ENCODE measurements around the gene CD48.

The CD48 gene

DNA sequence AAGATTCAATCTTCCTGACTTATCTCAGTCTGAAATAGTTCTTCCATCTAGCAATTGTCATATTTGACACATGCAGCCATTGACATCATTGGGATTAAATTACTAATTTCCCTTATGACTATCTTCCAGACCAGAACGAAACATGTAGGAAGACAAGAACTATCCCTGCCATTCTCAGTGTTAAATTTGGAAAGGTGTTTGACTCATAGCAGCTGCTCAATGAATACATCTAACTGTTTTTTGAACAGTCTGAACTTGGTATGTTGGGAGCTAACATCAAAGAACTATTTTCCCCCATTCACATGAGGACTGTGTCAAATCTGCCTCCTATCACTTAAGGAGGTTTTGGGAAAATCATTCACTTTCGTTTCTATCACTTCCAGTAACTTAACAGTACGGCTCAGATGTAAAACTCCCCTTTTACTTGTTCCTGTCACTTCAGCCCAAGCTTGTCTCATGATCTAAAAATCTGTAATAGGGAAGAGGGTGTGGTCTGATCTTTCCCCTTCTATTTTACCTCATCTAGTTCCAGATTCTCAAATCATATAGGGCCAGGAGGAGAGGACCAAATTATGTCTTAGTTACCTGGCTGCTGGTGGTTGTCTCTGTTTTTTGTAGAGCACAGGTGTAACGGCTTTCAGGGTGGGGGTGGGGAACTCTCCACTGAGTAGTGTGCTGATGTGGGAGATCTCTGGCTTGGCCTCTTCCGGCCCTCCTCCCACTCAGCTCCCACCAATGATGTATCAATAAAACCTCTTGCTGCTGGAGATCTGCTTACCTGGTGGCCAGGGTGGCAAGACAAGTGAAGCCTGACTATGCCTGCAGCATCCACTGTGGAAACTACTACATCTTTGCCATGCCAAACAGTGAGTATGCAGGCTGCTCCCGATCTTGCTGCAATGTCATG is 38.6 kb downstream of the CD48 start:
- DNase-seq (ENCODE audit: low read depth), result no peak
- TF ChIP-seq, protein P1, sequence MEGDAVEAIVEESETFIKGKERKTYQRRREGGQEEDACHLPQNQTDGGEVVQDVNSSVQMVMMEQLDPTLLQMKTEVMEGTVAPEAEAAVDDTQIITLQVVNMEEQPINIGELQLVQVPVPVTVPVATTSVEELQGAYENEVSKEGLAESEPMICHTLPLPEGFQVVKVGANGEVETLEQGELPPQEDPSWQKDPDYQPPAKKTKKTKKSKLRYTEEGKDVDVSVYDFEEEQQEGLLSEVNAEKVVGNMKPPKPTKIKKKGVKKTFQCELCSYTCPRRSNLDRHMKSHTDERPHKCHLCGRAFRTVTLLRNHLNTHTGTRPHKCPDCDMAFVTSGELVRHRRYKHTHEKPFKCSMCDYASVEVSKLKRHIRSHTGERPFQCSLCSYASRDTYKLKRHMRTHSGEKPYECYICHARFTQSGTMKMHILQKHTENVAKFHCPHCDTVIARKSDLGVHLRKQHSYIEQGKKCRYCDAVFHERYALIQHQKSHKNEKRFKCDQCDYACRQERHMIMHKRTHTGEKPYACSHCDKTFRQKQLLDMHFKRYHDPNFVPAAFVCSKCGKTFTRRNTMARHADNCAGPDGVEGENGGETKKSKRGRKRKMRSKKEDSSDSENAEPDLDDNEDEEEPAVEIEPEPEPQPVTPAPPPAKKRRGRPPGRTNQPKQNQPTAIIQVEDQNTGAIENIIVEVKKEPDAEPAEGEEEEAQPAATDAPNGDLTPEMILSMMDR (IDR thresholded peaks at IDR 0.05; ENCODE audit: control insufficient read depth, insufficient read depth, low read depth, low read length, missing control alignments), result no peak
- no peak overlapping the region for H3K4me3 ChIP-seq (ENCODE audit: control insufficient read depth, low read depth, low read length)

DNA sequence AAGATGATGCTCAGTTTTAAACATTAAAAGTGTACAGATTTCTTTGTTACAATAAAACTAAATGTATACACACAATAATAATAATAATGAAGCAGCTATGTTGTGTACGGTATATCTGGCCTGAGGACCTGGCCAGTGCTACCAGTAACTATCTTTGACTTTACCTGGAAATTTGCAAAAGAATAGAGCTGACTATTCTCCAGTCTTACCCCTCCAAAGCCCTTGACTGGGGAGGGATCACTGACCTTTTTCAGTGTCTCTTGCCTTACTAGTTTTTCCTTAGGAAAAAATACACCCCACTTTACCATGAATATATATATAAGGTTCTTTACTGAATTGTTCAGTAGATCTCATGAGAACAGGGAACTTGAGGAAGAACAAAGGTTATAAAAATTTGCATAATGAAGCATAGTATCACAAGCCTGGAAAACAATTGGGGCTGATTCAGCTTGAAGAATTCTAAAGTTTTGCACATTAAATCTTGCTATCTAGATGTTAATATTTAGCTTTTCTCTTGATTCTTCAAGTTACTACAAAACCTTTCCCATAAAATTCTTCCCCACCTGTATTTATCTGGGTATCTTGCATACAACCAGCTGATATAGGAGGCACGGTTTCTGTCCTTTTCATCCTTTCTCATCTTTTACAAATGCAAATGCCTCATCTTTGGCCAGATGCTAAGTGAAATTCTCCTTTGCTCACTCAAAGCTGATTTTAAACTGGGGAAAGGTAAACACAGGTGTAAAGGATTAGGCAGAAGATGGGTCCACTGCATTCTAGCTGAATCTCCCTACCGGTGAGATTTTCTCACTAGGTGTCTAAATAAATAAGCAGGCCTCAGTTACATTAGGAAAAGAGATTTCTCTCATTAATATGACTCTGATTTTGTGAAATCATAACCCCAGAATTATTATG is 39.8 kb downstream of the CD48 start:
- no peak for DNase-seq (ENCODE audit: low read depth)
- no peak overlapping the region for H3K4me3 ChIP-seq (ENCODE audit: control insufficient read depth, low read depth, low read length)
- TF ChIP-seq, protein P1 (IDR thresholded peaks at IDR 0.05; ENCODE audit: control insufficient read depth, insufficient read depth, low read depth, low read length, missing control alignments), result no peak

DNA sequence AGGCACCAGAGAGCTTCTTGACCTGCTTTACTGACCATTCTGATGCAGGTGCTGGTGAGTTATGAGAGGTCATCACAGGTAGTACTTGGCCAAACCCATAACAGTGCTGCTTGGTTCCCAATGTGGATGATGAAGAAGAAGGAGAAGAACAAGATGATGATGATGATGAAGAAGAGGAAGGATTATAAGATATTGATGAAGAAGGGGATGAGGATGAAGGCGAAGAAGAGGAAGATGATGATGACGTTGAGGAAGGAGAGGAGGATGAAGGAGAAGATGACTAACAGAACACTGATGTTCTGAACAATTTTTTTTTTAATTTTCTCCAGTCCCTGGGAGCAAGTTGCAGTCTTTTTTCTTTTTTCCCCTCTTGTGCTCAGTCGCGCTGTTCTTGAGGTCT is 40.9 kb downstream of the CD48 start:
- no peak overlapping the region for H3K4me3 ChIP-seq (ENCODE audit: control insufficient read depth, low read depth, low read length)
- TF ChIP-seq, protein P1 (IDR thresholded peaks at IDR 0.05; ENCODE audit: control insufficient read depth, insufficient read depth, low read depth, low read length, missing control alignments), result no peak
- DNase-seq (ENCODE audit: low read depth), result no peak

DNA sequence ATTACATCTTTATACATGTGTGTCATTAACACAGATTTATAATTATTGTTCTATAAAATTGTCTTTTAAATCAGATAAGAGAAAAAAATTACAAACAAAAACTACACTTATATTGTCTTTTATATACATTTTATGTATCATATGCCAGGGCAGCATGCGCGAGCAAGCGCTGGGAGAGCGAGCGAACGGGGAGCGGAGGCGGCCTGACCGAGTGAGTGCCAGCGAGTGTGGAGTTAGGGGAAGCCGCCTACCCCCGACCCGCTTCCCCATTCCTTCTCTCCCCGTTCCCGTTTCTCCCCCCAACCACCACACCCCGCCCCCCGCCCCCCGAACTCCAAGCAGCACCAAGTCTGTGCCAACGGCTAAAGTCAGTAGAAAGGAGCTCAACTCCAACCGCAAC is 41.8 kb downstream of the CD48 start:
- no peak overlapping the region for H3K4me3 ChIP-seq (ENCODE audit: control insufficient read depth, low read depth, low read length)
- no peak for DNase-seq (ENCODE audit: low read depth)
- TF ChIP-seq, protein P1 (IDR thresholded peaks at IDR 0.05; ENCODE audit: control insufficient read depth, insufficient read depth, low read depth, low read length, missing control alignments), result no peak

DNA sequence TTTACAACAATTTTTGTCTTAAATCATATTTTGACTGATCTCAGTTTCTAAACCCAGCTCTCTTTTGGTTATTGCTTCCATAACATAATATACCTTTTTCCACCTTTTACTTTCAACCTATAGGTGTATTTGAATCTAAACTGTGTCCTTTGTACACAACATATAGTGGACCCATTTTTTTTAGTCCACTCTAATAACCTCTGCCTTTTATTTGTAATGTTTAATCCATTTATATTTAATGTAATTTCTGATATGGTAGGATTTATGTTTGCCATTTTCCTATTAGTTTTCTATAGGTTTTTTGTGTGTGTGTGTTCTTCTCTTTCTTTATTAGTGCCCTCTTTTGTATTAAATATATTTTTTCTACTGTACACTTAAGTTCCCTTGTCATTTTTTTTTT is 42.3 kb downstream of the CD48 start:
- DNase-seq (ENCODE audit: low read depth), result no peak
- TF ChIP-seq, protein P1 (IDR thresholded peaks at IDR 0.05; ENCODE audit: control insufficient read depth, insufficient read depth, low read depth, low read length, missing control alignments), result no peak
- H3K4me3 ChIP-seq (ENCODE audit: control insufficient read depth, low read depth, low read length), result no peak overlapping the region

DNA sequence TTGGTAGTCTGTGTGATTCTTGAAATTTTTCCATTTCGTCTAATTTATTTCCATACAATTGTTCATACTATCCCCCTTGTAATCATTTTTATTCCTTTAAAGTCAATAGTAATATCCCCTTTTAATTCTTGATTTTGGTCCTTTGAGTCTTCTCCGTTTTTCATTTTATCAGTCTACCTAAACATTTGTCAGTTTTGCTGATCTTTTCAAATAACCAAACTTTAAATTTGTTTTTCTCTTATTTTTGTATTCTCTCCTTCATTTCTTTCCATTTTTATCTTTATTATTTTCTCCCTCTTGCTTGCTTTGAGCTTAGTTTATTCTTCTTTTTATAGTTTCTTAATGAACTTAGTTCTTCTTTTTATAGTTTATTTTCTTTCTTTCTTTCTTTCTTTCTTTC is 43.7 kb downstream of the CD48 start:
- TF ChIP-seq, protein P1 (IDR thresholded peaks at IDR 0.05; ENCODE audit: control insufficient read depth, insufficient read depth, low read depth, low read length, missing control alignments), result no peak
- H3K4me3 ChIP-seq (ENCODE audit: control insufficient read depth, low read depth, low read length), result no peak overlapping the region
- DNase-seq (ENCODE audit: low read depth), result no peak

Data from AG09309 (cell line).